GM23338 (cell line): ENCODE results near the gene OTUD7B. TPM values are rescaled to one million over a fixed set of nuclear protein-coding genes. Genes with fewer than 3 reads are reported as not detected.

ENCODE experiments used
- ATAC-seq: fragments of 200-7000 bp; cut with Tn5 transposase; 3 replicates; pipeline ENCODE4 v1.9.1; 2020
- DNase-seq: peaks from one replicate; pipeline ENCODE4 v3.0.0-alpha.2; 2015; ENCODE audit warnings: low spot score
- H2AFZ ChIP-seq: fragments of 200-600 bp; sonication (generic); 2 replicates; pipeline ENCODE4 v1.8.0; 2016; ENCODE audit warnings: antibody characterized with exemption, mild to moderate bottlenecking, moderate library complexity
- H3F3A ChIP-seq: fragments of 200-600 bp; sonication (generic); replicated peaks from 2 replicates; pipeline ENCODE4 v1.8.0; 2017; ENCODE audit warnings: antibody characterized with exemption, mixed run types, low read depth
- H3K27ac ChIP-seq: fragments of 200-600 bp; sonication (generic); 2 replicates; pipeline ENCODE4 v1.6.1; 2016; ENCODE audit warnings: low read depth
- H3K27me3 ChIP-seq: fragments of 200-600 bp; sonication (generic); 2 replicates; pipeline ENCODE4 v1.8.0; 2016; ENCODE audit warnings: mild to moderate bottlenecking, mixed run types, moderate library complexity; ENCODE audit not compliant: insufficient read depth
- H3K36me3 ChIP-seq: fragments of 200-600 bp; sonication (generic); 2 replicates; pipeline ENCODE4 v1.8.0; 2016; ENCODE audit warnings: mild to moderate bottlenecking; ENCODE audit not compliant: insufficient read depth
- H3K4me1 ChIP-seq: fragments of 200-600 bp; sonication (generic); 2 replicates; pipeline ENCODE4 v1.8.0; 2016; ENCODE audit warnings: mild to moderate bottlenecking, moderate library complexity; ENCODE audit not compliant: insufficient read depth
- H3K4me2 ChIP-seq: fragments of 200-600 bp; sonication (generic); 2 replicates; pipeline ENCODE4 v1.7.1; 2017; ENCODE audit warnings: mixed run types
- H3K4me3 ChIP-seq: fragments of 200-600 bp; sonication (generic); 2 replicates; pipeline ENCODE4 v1.6.1; 2016; ENCODE audit warnings: mixed run types
- H3K79me2 ChIP-seq: fragments of 200-600 bp; sonication (generic); replicated peaks from 2 replicates; pipeline ENCODE4 v1.8.0; 2017; ENCODE audit warnings: mild to moderate bottlenecking; ENCODE audit not compliant: insufficient read depth
- H3K9me2 ChIP-seq: fragments of 200-600 bp; sonication (generic); 2 replicates; pipeline ENCODE4 v1.8.0; 2017; ENCODE audit not compliant: insufficient read depth
- H4K20me1 ChIP-seq: fragments of 200-600 bp; sonication (generic); replicated peaks from 2 replicates; pipeline ENCODE4 v1.8.0; 2017; ENCODE audit warnings: mild to moderate bottlenecking; ENCODE audit not compliant: insufficient read depth
- H3K27ac Mint-ChIP-seq: 2 replicates; pipeline ENCODE4 v1.8.0; 2020; ENCODE audit warnings: inconsistent platforms, mild to moderate bottlenecking, moderate library complexity, mixed read lengths
- H3K27me3 Mint-ChIP-seq: 3 replicates; pipeline ENCODE4 v1.8.0; 2022; ENCODE audit warnings: low read depth, mild to moderate bottlenecking, moderate library complexity, mixed read lengths, inconsistent platforms; ENCODE audit not compliant: insufficient read depth, poor library complexity
- H3K36me3 Mint-ChIP-seq: 3 replicates; pipeline ENCODE4 v1.8.0; 2021; ENCODE audit warnings: low read depth, mild to moderate bottlenecking, inconsistent platforms, moderate library complexity, mixed read lengths
- H3K4me1 Mint-ChIP-seq: 3 replicates; pipeline ENCODE4 v1.8.0; 2020; ENCODE audit warnings: mild to moderate bottlenecking, inconsistent platforms, mixed read lengths
- H3K4me3 Mint-ChIP-seq: 3 replicates; pipeline ENCODE4 v1.8.0; 2021; ENCODE audit warnings: moderate library complexity, mild to moderate bottlenecking, inconsistent platforms, mixed read lengths
- H3K9me3 Mint-ChIP-seq: 3 replicates; pipeline ENCODE4 v1.8.0; 2020; ENCODE audit warnings: moderate library complexity, mild to moderate bottlenecking, inconsistent platforms, mixed read lengths
- CREB1 ChIP-seq: fragments of 250-450 bp; sonication (Bioruptor Pico); IDR thresholded peaks from 2 replicates; pipeline ENCODE4 v1.5.0; 2020; ENCODE audit warnings: low read depth, mild to moderate bottlenecking, moderate library complexity
- CTCF ChIP-seq, 2 experiments: fragments of 200-600 bp in 1 of 2; sonication (generic) in 1 of 2; conservative IDR thresholded peaks; 2 replicates each; pipeline versions ENCODE4 v1.5.1 to v1.6.1; 2016 to 2017; ENCODE audit warnings: antibody characterized with exemption in 2 of 2, low read depth in 2 of 2, mild to moderate bottlenecking in 2 of 2, moderate library complexity in 1 of 2
- EZH2 ChIP-seq: fragments of 200-600 bp; sonication (generic); IDR thresholded peaks from one replicate; pipeline ENCODE4 v1.8.0; 2017; ENCODE audit warnings: antibody characterized with exemption, mild to moderate bottlenecking, low read depth; ENCODE audit not compliant: unreplicated experiment
- EZH2phosphoT487 ChIP-seq: fragments of 200-600 bp; sonication (generic); IDR thresholded peaks from one replicate; pipeline ENCODE4 v1.8.1; 2018; ENCODE audit warnings: antibody characterized with exemption; ENCODE audit not compliant: unreplicated experiment
- JUNB ChIP-seq: IDR thresholded peaks from one replicate; pipeline ENCODE4 v1.6.1; 2016; ENCODE audit warnings: antibody characterized with exemption; ENCODE audit not compliant: unreplicated experiment
- NANOG ChIP-seq: IDR thresholded peaks from 2 replicates; pipeline ENCODE4 v1.6.1; 2016; ENCODE audit warnings: antibody characterized with exemption, borderline replicate concordance
- POLR2AphosphoS5 ChIP-seq: IDR thresholded peaks from 2 replicates; pipeline ENCODE4 v1.6.1; 2016; ENCODE audit warnings: antibody characterized with exemption, low read depth
- REST ChIP-seq: IDR thresholded peaks from one replicate; pipeline ENCODE4 v1.6.1; 2018; ENCODE audit warnings: antibody characterized with exemption; ENCODE audit not compliant: unreplicated experiment
- STAT1 ChIP-seq: IDR thresholded peaks from one replicate; pipeline ENCODE4 v1.6.1; 2016; ENCODE audit warnings: antibody characterized with exemption; ENCODE audit not compliant: unreplicated experiment
- ZNF114 ChIP-seq: fragments of 250-450 bp; sonication (Bioruptor Pico); IDR thresholded peaks from 2 replicates; pipeline ENCODE4 v1.5.0; 2020; ENCODE audit warnings: mild to moderate bottlenecking, moderate library complexity
- ZNF462 ChIP-seq: fragments of 250-450 bp; sonication (Bioruptor Pico); IDR thresholded peaks from 2 replicates; pipeline ENCODE4 v1.5.0; 2020; ENCODE audit warnings: mild to moderate bottlenecking, moderate library complexity
- polyA plus RNA-seq: library from polyadenylated mRNA; unstranded; fragments of >200 nt; fragmentation: Nextera tagmentation; extraction: Ambion mirVana; gene quantifications from 2 replicates; pipeline ENCODE4 v1.2.1, GENCODE V29; 2016
- total RNA-seq: library from RNA; depleted of rRNA; stranded (reverse); fragments of >200 nt; shearing (Covaris generic); gene quantifications from 2 replicates; pipeline ENCODE4 v1.2.3, GENCODE V29; 2014
- TF ChIP-seq, protein P1 (sequence below): IDR thresholded peaks from 2 replicates; pipeline ENCODE4 v1.6.1; 2016; ENCODE audit warnings: antibody characterized with exemption

OTUD7B gene
- total and polyA plus RNA-seq, 2 experiments from 2014 or later, result 3.7 to 9.9 TPM

- Histone ChIP-seq H3K4me2 (no peak overlapping the region), H2AFZ (no peak overlapping the region), H3K36me3 (peaks cover 26% of the 10 kb centered on the region; the same call in 1 of the 2 replicates), H4K20me1 (no peaks in the 10 kb centered on the region; the same call in 1 of the 2 replicates), H3K4me1 (peaks cover 16% of the 10 kb centered on the region; the same call in 1 of the 2 replicates), H3F3A (no peaks in the 10 kb centered on the region), H3K79me2 (no peaks in the 10 kb centered on the region), H3K27ac (no peak overlapping the region), H3K27me3 (no peaks in the 10 kb centered on the region), H3K9me2 (no peaks in the 10 kb centered on the region), H3K4me3 (no peak overlapping the region)
- no peak overlapping the region for H3K4me3 Mint-ChIP-seq
- TF ChIP-seq EZH2phosphoT487, result no peak
- TF ChIP-seq, protein P1, sequence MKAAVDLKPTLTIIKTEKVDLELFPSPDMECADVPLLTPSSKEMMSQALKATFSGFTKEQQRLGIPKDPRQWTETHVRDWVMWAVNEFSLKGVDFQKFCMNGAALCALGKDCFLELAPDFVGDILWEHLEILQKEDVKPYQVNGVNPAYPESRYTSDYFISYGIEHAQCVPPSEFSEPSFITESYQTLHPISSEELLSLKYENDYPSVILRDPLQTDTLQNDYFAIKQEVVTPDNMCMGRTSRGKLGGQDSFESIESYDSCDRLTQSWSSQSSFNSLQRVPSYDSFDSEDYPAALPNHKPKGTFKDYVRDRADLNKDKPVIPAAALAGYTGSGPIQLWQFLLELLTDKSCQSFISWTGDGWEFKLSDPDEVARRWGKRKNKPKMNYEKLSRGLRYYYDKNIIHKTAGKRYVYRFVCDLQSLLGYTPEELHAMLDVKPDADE, result no peak
- TF ChIP-seq POLR2AphosphoS5, result no peak
- TF ChIP-seq NANOG, result no peak
- no peak for TF ChIP-seq REST
- TF ChIP-seq EZH2, result no peak
- TF ChIP-seq CREB1 (CRISPR knock-in tag), result no peak
- no peak for TF ChIP-seq ZNF462 (CRISPR knock-in tag)
- no peak for TF ChIP-seq ZNF114 (CRISPR knock-in tag)
- TF ChIP-seq STAT1, result no peak
- no peak for TF ChIP-seq CTCF (conservative IDR thresholded peaks at IDR 0.05; ENCODE audit: low read depth in 2 of 2)
- TF ChIP-seq JUNB, result no peak
- no peaks in the 10 kb centered on the region for H3K27me3 Mint-ChIP-seq
- ATAC-seq, result no peak
- H3K36me3 Mint-ChIP-seq, result peaks cover 33% of the 10 kb centered on the region
- H3K9me3 Mint-ChIP-seq, result no peaks in the 10 kb centered on the region
- no peak overlapping the region for H3K27ac Mint-ChIP-seq
- DNase-seq, result no peak
- H3K4me1 Mint-ChIP-seq, result peaks cover 30% of the 10 kb centered on the region
These were observed 65.3 kb downstream of the OTUD7B start for GRCh38 chr1:149945206-149945605.
